GM18909 (cell line): ENCODE measurements around the gene SLC12A7.
"Not testable (repeated sequence)": the region's sequence is repeated elsewhere in the genome, so short reads cannot be mapped to it uniquely, and the experiment has no call there.

Source experiments
- ATAC-seq: cut with Tn5 transposase; IDR thresholded peaks from one replicate; pipeline ENCODE4 v1.9.1; 2021; ENCODE audit warnings: mild to moderate bottlenecking; ENCODE audit not compliant: unreplicated experiment, poor library complexity

Gene SLC12A7

DNA sequence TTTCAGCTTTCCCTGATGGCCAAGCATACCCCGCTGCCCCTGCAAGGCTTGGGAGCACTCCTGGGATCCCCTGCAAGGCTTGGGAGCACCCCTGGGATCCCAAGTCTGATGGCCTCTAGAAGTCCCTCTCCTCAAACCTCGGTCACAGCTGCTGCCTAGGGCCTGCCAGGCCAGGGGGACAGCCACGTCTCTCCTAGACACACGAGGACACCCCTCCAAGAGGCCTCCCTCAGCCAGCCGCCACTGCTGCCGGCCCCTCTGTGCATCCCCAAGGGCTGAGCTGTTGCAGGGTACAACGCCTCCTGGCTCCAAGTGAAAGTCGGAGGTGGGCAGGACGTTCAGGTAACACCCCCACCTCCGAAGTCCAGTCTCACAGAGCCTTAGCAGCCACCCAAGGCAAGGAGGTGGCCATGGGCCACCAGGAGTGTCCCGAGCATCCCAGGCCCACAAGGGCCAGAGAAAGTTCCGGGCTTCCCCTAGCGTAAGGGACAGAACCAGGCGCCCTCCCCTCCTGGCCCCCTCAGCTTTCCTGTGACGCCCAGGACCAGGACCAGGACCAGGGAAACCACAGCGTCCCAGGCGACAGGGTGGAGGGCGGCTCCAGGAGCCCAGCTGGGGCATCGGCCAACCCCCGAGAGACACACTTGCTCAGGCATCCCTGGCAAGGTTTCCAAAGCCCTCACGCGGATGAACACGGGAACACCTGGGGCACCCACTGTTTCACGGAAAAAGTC, 17.3 kb upstream of the SLC12A7 start:
- ATAC-seq, result no peak

DNA sequence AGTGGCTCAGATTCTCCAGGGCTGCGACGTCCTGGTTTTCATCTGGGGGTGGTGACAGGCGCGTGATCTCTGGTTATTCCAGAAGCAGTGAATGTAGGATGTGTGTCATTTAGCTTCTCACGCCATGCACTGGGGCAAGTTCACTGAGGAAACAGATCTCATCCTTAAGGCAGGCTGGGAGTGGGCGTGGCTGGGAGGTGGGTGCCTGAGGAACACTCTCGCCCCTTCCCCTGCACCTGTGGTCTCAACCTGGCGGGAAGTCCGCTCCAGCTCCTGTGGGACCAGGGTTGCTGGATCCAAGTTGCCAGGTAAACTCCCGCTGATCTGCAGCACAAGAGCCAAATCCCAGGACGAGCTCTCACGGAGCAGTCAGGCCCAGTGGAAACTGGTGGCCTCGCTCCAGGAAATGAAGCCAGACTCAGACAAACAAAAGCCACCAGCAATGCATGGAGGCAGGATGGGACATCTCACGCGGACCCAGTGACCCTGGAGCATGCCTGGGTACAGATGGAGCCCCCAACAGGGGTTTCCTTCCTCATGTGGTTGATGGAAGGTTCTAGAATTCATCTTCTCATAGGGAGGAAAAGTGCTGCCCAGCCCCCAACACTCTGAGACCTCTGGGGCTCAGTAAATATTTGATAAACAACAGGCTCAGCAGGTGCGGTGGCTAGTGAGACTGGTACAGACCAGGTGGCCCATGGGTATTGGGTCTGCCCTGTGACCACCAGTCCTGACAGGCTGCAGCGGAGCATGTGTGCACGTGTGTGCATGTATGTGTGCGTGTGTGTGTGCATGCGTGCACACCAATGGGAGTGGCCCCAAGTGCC, 16.3 kb upstream of the SLC12A7 start:
- ATAC-seq, result no peak

DNA sequence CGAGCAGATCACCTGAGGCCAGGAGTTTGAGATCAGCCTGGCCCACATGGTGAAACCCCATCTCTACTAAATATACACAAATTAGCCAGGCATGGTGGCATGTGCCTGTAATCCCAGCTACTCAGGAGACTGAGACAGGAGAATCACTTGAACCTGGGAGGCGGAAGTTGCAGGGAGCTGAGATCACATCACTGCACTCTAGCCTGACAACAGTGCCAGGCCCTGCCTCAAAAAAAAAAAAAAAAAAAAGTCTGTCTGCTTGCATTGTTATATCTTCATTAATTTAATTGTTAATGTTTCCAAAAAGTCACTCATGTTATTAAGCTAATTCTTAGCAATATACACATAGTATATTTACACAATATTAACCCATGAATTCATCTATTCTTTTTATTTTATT, 13.8 kb upstream of the SLC12A7 start:
- ATAC-seq, result not testable (repeated sequence)

DNA sequence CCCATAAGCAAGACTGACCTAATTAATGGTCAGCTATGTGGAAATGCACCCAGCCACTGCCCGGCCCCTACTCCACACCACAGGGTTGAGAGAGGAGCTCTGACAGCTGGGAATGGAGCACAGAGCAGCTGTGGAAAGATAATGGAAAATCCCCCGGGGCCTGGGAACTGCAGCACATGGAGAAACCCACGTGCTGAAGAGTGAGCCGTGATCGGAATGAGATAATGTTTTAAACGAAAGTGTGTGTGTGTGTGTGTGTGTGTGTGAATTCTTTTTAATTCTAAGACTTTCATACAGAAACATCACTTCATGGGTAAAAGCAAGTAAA, 13.1 kb upstream of the SLC12A7 start:
- no peak for ATAC-seq

DNA sequence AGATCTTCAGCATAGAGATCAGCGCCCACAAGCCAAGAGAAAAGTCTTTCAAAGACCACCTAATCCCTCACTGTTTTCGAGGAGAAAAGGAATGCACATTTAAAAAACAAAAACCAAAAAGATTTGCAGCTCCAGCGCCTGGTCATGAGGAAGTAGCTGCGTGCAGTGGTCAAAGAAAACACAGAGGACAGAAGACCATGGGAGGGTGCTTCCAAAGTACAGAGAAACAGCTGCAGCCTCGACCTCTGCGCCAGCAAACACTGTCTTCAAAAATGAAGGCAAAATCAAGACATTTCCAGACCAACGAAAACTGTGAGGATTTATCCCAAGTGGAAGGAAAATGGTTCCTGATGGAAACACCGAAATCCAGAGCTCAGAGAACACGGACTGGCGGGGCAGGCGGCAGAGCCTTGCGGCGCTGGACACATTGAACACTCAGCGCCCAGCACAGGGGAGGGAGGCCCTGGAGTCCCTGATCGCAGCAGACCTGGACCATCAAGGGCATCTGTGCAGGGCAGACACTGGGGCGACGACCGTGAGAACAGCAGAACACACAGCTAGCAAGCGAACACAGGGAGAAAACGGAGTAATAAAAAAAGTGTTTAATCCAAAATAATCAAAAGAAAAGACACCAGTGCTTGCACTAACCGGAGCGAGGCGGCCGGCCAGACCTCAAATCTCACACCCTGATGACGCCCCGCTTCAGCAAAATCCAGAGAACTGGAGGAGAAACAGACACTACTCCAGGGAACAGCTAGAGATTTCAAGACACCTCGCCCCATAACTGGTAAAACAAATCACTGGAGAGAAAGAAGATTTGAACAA, 12.6 kb upstream of the SLC12A7 start:
- no peak for ATAC-seq

DNA sequence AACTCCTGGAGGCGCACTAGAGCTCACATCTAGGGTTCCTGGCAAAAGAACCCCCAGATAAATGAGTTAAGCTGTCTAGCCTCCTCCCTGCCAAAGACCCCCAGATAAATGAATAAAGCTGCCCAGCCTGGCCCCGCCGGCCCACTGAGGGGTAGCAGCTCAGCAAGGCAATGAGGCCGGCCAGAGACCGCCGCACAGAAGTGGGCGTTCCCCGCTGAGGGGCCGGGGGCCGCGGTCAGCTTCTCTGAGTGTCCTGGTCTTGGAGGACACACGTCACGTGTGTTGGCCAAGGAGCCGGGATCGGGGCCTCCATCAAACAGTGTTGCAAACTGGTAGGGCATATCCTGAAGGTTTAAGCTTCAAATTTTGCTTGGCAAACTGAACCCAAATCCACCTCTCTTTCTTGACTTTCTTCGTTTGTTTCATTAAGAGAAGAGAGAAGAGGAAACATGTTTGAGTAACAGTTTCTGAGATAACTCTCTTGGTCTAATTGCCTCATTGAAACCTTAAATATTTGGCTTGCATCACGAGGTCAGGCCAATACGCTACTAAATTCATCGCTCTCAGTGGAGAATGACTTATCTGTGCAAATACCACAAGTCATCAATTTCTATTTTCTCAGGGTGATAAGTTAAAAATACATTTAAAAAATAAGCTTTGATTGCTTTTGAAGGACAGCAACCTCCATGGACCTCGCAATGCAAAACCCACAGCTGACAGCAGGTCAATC, 11.7 kb upstream of the SLC12A7 start:
- no peak for ATAC-seq

DNA sequence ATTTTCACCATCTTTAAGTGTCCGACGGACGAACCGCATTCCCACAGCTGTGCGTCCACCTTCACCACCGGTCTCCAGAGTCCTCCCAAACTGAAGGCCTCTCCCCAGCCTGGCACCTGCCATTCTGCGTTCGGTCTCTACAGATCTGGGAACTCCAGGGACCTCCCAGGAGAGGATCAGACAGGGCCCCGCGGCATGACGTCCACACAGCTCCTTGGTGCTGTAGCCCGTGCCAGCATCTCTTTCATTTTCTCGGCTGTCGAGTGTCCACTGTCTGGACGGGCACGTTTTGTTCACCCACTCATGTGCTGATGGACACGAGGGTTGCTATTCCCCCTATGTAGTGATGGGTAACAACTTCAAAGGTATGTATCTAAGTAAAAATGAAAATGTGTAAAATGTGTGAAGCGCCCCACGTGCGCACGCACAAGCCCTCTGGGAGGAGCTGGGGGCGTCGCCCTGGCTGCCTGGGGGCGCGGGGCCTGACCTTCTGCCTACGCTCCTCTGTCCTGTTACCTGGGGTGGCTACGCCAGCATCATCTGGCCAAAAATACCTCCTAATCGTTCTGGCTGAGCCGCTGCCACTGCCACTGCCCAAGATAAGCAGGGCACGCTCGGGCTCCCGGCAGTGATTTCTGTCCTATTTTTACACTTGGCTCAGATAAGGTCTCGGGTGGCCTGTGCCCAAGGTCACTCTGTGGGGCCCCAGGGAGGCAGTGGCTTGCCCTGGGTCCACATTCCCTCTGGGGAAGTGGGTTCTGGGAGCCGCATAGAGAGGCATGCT, 10.8 kb upstream of the SLC12A7 start:
- no peak for ATAC-seq

DNA sequence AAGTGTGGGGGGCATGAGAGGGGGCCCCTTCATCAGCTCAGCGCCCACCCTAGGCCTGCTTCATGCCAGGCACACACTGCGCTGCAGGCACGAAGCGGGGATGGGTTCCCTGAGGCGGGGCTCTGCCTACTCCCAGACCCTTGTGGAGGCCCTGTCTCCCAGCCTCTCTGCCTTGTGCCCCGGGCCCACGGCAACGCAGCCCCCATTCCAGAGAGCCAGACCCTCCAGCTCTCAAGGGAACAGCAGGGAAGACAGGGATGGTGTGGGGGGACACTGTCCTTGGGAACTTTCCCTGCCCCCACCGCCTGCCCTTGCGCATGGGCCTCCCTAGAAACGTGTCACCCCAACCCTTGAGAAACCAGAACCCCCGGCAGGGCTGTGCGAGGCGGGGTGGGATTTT, 10.0 kb upstream of the SLC12A7 start:
- no peak for ATAC-seq

DNA sequence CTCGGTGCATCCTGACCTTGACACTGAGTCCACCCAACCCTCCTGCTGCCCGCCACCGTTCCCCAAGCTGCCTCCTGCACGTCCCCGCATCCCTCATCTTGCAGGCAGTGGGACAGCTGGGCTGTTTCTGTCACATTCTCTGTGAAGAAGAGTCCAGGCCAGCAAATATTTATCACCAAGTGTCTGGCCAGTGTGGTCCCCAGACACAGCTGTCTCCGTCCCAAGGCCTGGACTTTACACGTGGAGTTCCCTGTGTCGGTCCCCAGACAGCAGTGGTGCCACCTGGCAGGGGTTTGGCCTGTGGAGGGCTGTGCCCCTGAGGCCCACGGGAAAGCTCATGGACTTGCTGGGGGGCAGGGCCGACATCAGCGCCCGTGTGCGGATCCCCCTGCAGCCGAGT, 9.2 kb upstream of the SLC12A7 start:
- ATAC-seq, result no peak

DNA sequence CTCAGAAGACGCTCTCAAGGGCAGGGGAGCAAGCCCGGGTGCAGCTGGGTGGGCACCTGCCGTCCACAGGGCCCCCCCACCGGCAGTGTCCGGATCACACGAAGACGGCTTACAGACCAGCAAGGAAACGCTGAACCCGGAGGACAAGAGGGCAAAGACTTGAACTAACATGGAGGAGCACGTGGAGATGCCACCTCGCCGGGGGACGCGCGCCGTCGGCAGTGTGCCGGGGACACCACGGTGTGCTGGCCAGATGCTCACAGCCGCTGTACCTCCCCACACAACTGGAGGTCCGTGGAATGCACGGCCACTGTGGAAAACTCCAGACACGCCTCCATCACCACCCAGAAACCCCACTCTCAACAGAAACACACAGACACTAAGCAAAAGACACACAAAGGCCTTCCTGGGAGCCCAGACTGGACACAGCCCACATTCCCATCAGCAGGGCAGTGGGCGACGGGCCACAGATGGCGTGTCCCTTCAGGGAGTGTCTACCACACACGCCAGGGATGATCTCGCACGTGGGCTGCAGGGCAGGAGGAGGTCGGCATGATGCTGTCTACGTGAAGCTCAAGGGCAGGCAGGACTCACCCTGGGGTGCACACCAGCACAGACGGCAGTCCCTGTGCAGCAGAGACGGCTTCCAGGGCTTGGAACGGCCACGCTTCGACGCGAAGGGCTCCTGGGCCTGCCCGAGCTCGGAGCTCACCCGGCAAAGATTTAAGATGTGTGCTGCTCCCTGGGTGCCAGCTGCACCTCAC, 8.6 kb upstream of the SLC12A7 start:
- ATAC-seq, result no peak

DNA sequence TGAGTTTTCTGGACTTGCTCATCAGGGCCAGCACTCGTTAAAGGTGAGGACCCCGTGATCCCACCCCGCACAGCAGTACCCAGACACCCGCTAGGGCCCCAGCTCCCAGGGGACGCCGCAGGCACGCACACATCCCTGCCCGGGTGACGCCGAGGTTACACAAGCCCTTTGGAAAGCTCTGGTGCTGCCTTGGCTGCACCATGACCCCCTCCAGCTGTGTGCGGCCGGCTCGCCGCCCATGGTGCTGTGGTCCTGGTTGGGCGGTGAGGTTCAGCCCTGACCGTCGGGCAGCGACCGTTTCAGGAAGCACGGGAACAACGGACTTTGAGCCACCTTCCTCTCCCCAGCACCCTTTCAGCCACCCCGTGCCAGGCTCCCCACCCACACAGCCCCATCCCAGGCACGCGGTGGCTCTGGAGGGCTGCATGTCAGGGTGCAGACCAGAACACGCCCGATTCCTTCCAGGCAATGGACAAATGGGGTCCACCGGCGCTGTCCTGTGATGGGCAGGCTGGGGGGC, 7.5 kb upstream of the SLC12A7 start:
- ATAC-seq, result no peak

DNA sequence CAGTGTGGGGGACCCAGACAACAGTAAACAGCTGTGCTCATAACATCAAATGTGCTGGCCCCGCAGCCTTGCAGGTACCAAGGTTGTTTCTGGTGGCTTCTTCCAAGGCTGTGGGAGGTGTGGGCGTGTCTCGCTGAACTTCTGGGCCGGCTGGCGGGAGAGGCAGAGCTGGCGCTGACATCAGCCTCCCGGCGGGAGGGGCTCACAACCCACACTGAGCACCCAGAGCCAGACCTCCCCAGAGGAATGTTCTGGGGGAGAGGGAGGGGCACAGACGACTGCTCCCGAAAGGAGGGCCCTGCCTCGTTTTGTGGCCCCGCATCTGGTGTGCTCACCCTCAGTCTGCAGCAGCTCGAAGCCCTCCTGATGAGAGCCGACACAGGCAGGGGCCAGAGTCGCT, 6.9 kb upstream of the SLC12A7 start:
- no peak for ATAC-seq

DNA sequence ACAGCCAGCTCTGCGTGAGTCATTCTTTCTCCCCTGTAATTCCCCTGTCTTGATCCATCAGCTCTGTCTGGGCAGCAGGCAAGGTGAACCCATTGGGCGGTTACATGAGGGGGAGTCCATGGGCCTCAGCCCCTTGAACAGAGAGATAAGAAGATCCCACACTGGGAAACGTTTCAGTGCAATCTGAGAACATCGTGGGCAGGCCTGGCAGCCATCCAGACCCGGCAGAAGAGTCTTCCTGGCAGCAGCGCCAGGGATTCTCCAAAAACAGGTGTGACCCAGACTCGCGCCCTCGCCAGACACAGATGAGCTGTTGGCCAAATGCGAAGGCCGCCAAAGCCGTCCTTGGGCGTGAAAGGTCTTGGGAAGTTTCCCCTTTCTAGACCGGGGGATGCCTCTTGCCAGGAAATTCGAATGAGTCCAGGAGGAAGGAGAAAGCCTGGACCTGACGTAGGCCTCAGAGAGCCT, 6.4 kb upstream of the SLC12A7 start:
- ATAC-seq, result no peak

DNA sequence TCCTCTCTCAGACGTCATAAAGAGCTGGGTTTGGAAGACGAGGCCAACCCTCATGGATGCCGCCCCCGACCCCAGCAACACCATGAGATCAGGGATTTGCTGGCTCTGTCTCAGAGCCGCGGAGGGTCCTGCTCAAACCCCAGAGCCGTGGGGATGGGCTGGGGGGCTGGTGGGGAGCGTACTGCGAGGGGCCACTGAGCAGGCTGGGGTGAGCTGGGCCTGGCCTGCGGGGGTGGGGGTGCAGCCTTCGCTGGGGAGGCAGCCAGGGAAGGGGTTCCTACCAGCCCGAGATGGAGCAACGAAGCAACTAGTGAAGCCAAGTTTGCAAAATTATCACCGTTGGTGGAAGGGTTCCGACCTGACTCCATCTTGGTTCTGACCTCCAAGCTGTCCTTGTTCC, 5.1 kb upstream of the SLC12A7 start:
- no peak for ATAC-seq

DNA sequence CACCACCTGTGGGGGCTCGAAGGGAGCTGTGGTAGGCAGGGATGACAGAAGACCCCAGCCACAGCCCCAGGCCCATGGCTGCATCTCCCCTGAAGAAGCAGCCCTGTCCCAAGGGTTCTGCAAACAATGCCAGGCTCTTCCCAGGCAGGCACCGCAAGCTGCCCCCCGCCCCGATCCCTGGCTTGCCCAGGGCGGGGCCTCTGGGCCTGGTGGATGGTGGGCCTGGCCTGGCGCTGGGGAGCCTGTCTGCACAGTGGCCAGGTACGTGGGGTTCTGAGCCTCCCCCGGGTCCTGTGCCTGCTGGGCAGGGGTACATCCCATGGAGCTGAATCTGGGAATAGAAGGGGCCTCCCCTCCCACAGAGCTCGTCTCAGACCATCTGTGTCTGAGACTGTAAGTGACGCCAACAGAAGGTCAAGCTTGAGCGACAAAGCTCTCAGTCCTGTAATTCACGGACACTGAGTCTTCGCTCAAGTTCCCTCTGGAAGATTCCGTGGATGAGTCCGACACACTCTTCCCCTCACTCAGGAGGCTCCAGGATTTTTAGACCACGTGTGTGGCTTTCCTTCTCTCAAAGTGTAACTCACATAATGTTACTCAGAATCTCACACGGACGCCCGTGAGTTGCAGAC, 4.4 kb upstream of the SLC12A7 start:
- no peak for ATAC-seq

DNA sequence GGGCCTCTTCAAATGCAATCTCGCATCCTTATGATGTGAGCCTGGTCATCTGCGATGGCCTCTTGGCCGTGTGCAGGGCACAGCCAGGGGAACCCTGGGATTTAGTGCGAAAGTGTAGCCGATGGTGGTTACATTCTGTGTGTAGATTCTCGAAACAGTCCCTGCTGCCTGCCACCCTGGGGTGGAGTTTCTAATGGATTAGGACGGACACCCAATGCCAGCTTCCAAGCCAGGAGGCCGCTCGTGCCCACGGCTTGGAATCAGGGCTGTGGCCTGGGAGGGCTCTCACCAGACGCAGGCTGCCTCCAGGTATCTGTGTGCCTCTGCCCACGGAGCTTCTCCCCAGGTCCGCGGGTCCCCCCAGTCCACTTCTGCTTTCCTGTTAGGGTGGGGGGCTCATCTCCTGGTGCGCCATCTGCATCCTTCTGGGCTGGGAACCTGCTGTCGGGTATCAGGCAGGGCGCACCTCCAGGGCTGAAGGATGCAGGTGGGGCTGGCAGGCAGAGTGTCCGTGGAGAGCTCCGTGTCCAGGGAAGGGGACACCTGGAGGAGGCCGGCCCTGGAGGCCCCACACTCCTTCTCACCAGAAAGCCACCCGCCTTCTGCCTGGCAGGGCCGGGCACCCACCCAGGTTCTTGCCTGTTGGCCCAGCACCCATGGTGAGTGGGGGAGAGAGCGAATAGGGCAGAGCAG, 3.4 kb upstream of the SLC12A7 start:
- ATAC-seq, result no peak

DNA sequence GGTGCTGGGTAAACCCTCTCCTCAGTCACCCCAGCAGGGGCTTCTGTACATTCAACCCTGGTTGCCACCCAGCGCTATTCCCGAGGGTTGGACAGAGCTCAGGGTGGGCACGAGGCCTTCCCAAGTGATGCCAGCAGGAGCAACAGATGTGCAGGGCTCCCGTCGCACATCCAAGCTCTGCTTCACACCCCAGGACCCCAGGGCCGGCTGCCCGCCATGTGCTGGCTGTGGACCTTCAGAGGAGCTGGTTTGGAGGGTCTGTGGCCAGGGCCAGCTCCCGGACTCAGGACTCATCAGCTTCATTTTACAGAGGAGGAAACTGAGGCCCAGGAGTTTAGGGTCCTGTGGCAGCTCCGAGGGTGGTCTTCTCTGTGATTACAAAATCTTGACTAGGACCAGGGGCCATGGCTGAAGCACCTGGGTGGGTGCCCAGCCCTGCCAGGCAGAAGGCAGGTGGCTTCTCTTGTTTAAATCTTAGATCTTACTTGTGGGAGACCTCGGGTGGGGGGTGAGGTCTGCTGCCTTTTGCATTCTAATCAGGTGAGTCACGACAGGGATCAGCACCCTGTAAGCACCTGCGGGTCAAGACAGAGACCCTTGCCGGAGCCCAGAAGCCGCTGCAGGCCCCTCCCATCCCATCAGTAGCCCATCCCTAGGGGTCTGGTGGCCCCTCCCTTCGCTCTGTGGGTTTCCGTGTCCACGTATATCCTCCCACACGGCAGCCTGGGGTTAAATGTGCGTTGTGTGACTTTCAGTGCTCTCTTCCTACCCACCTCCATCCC, 2.1 kb upstream of the SLC12A7 start:
- ATAC-seq, result no peak
